Measurements from ENCODE around the gene ASAP2.
A peak's percentile ranks its signal among the peaks of the same experiment; 100 is the strongest.

Gene ASAP2

GRCh38 chr2:9380702-9381628, 174.4 kb downstream of the ASAP2 start:
- H3K4me3 ChIP-seq (ENCODE audit: control insufficient read depth, low read depth, low read length): no peak overlapping the region
- TF ChIP-seq, protein P1, sequence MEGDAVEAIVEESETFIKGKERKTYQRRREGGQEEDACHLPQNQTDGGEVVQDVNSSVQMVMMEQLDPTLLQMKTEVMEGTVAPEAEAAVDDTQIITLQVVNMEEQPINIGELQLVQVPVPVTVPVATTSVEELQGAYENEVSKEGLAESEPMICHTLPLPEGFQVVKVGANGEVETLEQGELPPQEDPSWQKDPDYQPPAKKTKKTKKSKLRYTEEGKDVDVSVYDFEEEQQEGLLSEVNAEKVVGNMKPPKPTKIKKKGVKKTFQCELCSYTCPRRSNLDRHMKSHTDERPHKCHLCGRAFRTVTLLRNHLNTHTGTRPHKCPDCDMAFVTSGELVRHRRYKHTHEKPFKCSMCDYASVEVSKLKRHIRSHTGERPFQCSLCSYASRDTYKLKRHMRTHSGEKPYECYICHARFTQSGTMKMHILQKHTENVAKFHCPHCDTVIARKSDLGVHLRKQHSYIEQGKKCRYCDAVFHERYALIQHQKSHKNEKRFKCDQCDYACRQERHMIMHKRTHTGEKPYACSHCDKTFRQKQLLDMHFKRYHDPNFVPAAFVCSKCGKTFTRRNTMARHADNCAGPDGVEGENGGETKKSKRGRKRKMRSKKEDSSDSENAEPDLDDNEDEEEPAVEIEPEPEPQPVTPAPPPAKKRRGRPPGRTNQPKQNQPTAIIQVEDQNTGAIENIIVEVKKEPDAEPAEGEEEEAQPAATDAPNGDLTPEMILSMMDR (IDR thresholded peaks at IDR 0.05; ENCODE audit: control insufficient read depth, insufficient read depth, low read depth, low read length, missing control alignments): no peak
- DNase-seq (ENCODE audit: low read depth): peak; percentile 81

DNA sequence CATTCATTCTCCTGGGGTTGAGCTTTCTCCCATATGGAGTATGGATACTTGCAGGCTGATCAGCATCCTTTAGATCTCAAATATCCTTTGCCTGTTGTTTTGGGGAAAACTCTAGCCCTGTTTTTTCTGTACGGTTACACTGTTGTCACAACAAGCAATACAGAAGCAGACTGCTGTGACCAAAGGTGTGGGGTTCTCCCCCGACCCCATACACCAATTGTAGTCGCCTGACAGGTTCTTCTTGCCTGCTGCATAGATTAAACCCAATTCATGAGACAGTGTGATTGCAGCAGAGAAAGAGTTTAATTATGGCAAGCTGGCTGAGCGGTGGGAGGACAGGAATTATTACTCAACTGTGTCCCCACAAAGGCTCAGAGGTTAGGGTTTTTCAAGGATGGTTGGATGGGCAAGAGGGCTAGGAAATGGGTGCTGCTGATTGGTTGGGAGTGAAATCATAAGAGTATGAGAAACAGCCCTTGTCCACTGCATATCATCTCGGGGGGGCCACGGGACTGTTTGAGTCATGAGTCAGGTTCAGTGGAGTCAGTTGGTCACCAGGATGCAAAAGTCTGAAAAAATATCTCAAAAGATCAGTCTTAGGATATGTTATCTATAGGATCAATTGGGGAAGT, 176.1 kb downstream of the ASAP2 start:
- no peak for DNase-seq (ENCODE audit: low read depth)
- no peak overlapping the region for H3K4me3 ChIP-seq (ENCODE audit: control insufficient read depth, low read depth, low read length)
- TF ChIP-seq, protein P1 (IDR thresholded peaks at IDR 0.05; ENCODE audit: control insufficient read depth, insufficient read depth, low read depth, low read length, missing control alignments): no peak

DNA sequence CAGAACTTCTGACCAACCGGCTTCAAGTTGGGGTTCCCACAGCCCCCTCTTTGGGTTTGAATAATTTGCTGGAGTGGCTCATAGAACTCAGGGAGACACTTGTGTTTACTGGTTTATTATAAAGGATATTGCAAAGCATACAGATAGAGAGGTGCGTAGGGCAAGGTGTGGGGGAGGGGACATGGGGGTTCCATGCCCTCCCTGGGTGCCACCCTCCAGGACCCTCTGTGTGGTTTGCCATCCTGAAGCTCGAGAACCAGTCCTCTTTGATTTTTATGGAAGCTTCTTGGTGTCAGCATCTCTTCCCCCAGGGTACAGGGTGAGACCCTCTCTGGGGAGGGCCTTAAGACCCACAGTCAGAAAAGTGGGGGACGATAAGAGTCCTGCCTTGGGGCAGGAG, 177.9 kb downstream of the ASAP2 start:
- DNase-seq (ENCODE audit: low read depth): no peak
- TF ChIP-seq, protein P1 (IDR thresholded peaks at IDR 0.05; ENCODE audit: control insufficient read depth, insufficient read depth, low read depth, low read length, missing control alignments): no peak
- H3K4me3 ChIP-seq (ENCODE audit: control insufficient read depth, low read depth, low read length): no peak overlapping the region

- no peak overlapping the region for H3K4me3 ChIP-seq (ENCODE audit: control insufficient read depth, low read depth, low read length)
- TF ChIP-seq, protein P1 (IDR thresholded peaks at IDR 0.05; ENCODE audit: control insufficient read depth, insufficient read depth, low read depth, low read length, missing control alignments): no peak
- DNase-seq (ENCODE audit: low read depth): no peak
Observed at GRCh38 chr2:9385841-9386240, 179.2 kb downstream of the ASAP2 start.

- H3K4me3 ChIP-seq (ENCODE audit: control insufficient read depth, low read depth, low read length): no peak overlapping the region
- no peak for DNase-seq (ENCODE audit: low read depth)
- TF ChIP-seq, protein P1 (IDR thresholded peaks at IDR 0.05; ENCODE audit: control insufficient read depth, insufficient read depth, low read depth, low read length, missing control alignments): no peak
Observed at GRCh38 chr2:9388199-9388681, 181.6 kb downstream of the ASAP2 start.

- no peak overlapping the region for H3K4me3 ChIP-seq (ENCODE audit: control insufficient read depth, low read depth, low read length)
- DNase-seq (ENCODE audit: low read depth): no peak
- TF ChIP-seq, protein P1 (IDR thresholded peaks at IDR 0.05; ENCODE audit: control insufficient read depth, insufficient read depth, low read depth, low read length, missing control alignments): no peak
Observed at GRCh38 chr2:9388950-9389911, 182.6 kb downstream of the ASAP2 start.
